ENCODE measurements around the gene SOX6.
"Not testable (repeated sequence)": the region's sequence is repeated elsewhere in the genome, so short reads cannot be mapped to it uniquely, and the experiment has no call there.

SOX6 gene

GRCh38 chr11:16052750-16053149 lies 303.6 kb downstream of the SOX6 start:
- no peak for FAIRE-seq
- DNase-seq (ENCODE audit: low spot score) = no peak

GRCh38 chr11:16049611-16050010 lies 306.7 kb downstream of the SOX6 start:
- no peak for DNase-seq (ENCODE audit: low spot score)
- no peak for FAIRE-seq

GRCh38 chr11:16047073-16047472 lies 309.3 kb downstream of the SOX6 start:
- no peak for FAIRE-seq
- no peak for DNase-seq (ENCODE audit: low spot score)

- FAIRE-seq (no peak), DNase-seq (ENCODE audit: low spot score) (no peak)
Measured at GRCh38 chr11:16043617-16044016, 312.7 kb downstream of the SOX6 start.

- FAIRE-seq (no peak), DNase-seq (ENCODE audit: low spot score) (no peak)
Measured at GRCh38 chr11:16041207-16041606, 315.1 kb downstream of the SOX6 start.

GRCh38 chr11:16040151-16040550 lies 316.2 kb downstream of the SOX6 start:
- FAIRE-seq (no peak), DNase-seq (ENCODE audit: low spot score) (no peak)

- FAIRE-seq (no peak), DNase-seq (ENCODE audit: low spot score) (no peak)
Measured at GRCh38 chr11:16037179-16037578, 319.2 kb downstream of the SOX6 start.

- FAIRE-seq (no peak), DNase-seq (ENCODE audit: low spot score) (no peak)
Measured at GRCh38 chr11:16036218-16036617, 320.1 kb downstream of the SOX6 start.

GRCh38 chr11:16034074-16034473 lies 322.3 kb downstream of the SOX6 start:
- FAIRE-seq (no peak), DNase-seq (ENCODE audit: low spot score) (no peak)

GRCh38 chr11:16032974-16033373 lies 323.4 kb downstream of the SOX6 start:
- DNase-seq (ENCODE audit: low spot score) (no peak), FAIRE-seq (no peak)

- FAIRE-seq = no peak
- DNase-seq (ENCODE audit: low spot score) = no peak
Measured at GRCh38 chr11:16031210-16031609, 325.1 kb downstream of the SOX6 start.

- FAIRE-seq (no peak), DNase-seq (ENCODE audit: low spot score) (no peak)
Measured at GRCh38 chr11:16030664-16031063, 325.7 kb downstream of the SOX6 start.

GRCh38 chr11:16029151-16029550 lies 327.2 kb downstream of the SOX6 start:
- FAIRE-seq; DNase-seq (ENCODE audit: low spot score): not testable (repeated sequence)

- DNase-seq (ENCODE audit: low spot score) (no peak), FAIRE-seq (no peak)
Measured at GRCh38 chr11:16028419-16028818, 327.9 kb downstream of the SOX6 start.

- FAIRE-seq (no peak), DNase-seq (ENCODE audit: low spot score) (no peak)
Measured at GRCh38 chr11:16027621-16028020, 328.7 kb downstream of the SOX6 start.

- FAIRE-seq (no peak), DNase-seq (ENCODE audit: low spot score) (no peak)
Measured at GRCh38 chr11:16026849-16027248, 329.5 kb downstream of the SOX6 start.

GRCh38 chr11:16018931-16019330 lies 337.4 kb downstream of the SOX6 start:
- DNase-seq (ENCODE audit: low spot score) (no peak), FAIRE-seq (no peak)

GRCh38 chr11:16016468-16016829 lies 339.9 kb downstream of the SOX6 start:
- DNase-seq (ENCODE audit: low spot score) (no peak), FAIRE-seq (no peak)

- no peak for FAIRE-seq
Measured at GRCh38 chr11:16015741-16016467, 340.4 kb downstream of the SOX6 start.

GRCh38 chr11:16013649-16014275 lies 342.6 kb downstream of the SOX6 start:
- FAIRE-seq = no peak

More at GRCh38 chr11:16015741-16016467, 340.4 kb downstream of the SOX6 start:
- DNase-seq (ENCODE audit: low spot score) = no peak

GRCh38 chr11:16013242-16013641 lies 343.1 kb downstream of the SOX6 start:
- FAIRE-seq (no peak), DNase-seq (ENCODE audit: low spot score) (no peak)

More at GRCh38 chr11:16013649-16014275, 342.6 kb downstream of the SOX6 start:
- no peak for DNase-seq (ENCODE audit: low spot score)

- DNase-seq (ENCODE audit: low spot score) = no peak
Measured at GRCh38 chr11:16012125-16012751, 344.1 kb downstream of the SOX6 start.

GRCh38 chr11:16011396-16011795 lies 344.9 kb downstream of the SOX6 start:
- FAIRE-seq (no peak), DNase-seq (ENCODE audit: low spot score) (no peak)

More at GRCh38 chr11:16012125-16012751, 344.1 kb downstream of the SOX6 start:
- FAIRE-seq = no peak

All from urothelium cell line (cell line).